ENCODE results near the gene DOCK9. TPM values are rescaled to one million over a fixed set of nuclear protein-coding genes. Genes with fewer than 3 reads are reported as not detected.

DOCK9 gene
- total RNA-seq, 4 donors from 2014 or later, result 78.7 to 306 (median 142) TPM

DNA sequence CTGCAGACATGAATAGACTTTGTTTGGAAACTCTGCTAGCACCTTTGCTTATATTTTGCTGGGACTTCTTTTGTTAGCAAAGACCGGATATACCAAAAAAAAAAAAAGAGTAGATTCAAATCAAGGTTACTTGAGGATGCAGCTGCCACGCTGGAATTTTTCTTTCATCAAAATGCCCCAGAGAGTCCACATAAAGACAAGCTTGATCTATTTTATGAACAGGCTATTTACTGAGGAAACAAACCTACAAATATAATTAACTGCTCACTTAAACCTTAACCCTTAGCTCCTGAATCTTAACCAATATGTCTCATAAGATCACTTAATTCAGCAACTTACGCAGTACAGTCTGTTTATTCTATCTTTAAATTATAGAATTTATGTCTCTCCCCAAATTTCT, 27.1 kb upstream of the DOCK9 start:
- TF ChIP-seq, protein P1, sequence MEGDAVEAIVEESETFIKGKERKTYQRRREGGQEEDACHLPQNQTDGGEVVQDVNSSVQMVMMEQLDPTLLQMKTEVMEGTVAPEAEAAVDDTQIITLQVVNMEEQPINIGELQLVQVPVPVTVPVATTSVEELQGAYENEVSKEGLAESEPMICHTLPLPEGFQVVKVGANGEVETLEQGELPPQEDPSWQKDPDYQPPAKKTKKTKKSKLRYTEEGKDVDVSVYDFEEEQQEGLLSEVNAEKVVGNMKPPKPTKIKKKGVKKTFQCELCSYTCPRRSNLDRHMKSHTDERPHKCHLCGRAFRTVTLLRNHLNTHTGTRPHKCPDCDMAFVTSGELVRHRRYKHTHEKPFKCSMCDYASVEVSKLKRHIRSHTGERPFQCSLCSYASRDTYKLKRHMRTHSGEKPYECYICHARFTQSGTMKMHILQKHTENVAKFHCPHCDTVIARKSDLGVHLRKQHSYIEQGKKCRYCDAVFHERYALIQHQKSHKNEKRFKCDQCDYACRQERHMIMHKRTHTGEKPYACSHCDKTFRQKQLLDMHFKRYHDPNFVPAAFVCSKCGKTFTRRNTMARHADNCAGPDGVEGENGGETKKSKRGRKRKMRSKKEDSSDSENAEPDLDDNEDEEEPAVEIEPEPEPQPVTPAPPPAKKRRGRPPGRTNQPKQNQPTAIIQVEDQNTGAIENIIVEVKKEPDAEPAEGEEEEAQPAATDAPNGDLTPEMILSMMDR (IDR thresholded peaks at IDR 0.05; ENCODE audit: low read depth), result no peak

DNA sequence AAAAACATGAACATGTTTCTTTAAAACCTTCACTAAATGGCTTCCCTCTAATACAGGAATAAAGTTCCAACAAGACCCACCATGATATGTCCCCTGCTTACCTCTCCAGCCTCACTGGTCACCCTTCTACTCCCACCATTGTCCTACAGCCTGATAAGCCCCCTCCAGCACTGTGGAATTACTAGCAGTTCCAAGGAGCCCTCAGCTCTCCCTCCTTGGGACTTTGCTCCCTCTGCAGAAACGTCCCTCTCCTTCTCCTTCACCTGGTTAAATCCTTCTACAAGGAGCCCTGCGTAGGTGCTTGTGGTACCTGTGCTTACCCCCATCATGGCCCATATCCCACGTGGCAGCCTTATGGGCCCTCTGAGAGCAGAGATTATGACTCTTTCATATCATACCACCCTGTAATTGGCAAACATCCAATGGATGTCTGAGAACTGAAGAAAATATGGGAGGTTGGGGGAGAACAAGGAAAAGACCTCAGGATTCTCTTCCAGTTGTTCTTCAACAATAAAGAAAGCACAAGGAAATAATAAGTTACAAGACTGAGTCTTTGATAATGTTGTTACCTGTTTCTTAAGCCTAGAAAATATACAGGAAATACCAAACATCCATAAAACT, 26.1 kb upstream of the DOCK9 start:
- TF ChIP-seq, protein P1 (IDR thresholded peaks at IDR 0.05; ENCODE audit: low read depth), result no peak

DNA sequence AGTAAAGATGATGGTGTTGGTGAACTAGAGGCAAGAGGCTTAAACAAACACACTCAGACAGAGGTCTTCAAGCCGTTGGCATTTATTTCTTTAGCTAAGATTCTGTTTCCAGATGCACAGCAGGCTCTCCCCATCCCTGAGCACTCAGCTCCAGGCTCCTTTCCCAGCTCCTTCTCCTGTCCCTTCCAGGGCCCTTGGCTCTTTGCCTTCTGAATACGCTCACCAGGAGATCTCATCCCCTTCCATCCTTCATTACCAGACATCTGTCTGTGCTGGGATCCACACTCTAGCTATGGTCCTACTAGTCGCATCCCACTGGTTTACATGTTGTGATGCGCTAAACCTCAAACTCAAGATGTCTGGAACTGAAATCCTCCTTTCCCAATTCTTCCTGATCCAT, 25.3 kb upstream of the DOCK9 start:
- TF ChIP-seq, protein P1 (IDR thresholded peaks at IDR 0.05; ENCODE audit: low read depth), result no peak

DNA sequence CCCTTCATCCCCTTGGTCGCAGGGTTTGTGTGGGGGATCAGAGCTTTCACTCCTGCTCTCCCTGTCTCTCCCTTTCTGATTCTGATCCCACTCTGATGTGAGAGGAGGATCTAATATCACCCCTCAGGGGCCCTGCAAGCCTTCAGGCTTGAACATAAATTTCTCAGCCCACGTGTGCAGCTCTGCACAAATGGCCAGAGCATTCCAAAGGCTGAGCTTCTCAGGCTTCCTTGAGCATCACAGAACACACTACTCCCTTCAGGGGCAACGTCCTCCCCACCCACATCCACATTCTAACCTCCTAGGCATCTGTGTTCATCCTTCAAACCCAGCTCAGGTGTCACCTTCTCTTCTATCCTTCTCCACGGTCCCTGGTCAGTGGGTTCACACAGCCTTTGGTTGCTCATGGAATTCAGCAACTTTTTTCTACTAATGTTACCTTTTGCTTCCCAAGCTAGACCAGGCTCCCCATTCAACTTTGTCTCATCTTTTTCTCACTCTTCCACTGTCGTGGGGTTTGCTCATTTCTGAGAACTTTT, 24.4 kb upstream of the DOCK9 start:
- TF ChIP-seq, protein P1 (IDR thresholded peaks at IDR 0.05; ENCODE audit: low read depth), result no peak

DNA sequence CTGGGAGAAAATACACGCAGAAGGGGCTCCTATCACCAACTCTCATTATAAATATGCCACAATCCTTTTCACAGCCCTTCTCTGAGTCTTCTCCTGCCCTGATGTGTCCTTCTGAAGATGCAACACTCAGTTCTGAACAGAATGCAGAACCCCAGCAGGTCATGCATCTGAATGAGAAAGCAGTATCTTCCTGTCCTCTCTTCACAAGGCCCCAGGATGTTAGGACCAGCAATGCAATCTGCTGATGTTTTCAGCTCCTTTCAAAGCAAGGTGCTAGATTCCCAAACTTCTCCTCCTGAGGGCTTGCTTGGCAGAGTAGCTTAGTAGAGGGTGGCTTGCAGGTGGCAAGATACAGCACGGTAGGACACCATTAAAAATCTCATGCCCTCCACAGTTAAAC, 22.3 kb upstream of the DOCK9 start:
- TF ChIP-seq, protein P1 (IDR thresholded peaks at IDR 0.05; ENCODE audit: low read depth), result no peak

DNA sequence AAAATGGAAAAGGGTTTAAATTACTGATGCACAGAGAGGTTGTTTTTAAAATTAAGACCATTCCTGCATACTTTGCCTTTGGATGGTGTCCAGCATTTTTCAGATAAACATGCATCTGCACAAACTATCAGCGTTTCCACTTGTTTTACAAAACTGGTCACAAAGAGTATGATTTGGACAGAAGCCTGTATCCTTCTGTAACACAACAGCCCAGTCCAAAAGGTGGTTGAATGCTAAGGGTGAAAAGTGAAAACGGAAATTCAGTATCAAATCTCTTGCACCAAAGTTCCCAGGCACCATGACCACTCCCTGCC, 21.7 kb upstream of the DOCK9 start:
- TF ChIP-seq, protein P1 (IDR thresholded peaks at IDR 0.05; ENCODE audit: low read depth), result no peak

DNA sequence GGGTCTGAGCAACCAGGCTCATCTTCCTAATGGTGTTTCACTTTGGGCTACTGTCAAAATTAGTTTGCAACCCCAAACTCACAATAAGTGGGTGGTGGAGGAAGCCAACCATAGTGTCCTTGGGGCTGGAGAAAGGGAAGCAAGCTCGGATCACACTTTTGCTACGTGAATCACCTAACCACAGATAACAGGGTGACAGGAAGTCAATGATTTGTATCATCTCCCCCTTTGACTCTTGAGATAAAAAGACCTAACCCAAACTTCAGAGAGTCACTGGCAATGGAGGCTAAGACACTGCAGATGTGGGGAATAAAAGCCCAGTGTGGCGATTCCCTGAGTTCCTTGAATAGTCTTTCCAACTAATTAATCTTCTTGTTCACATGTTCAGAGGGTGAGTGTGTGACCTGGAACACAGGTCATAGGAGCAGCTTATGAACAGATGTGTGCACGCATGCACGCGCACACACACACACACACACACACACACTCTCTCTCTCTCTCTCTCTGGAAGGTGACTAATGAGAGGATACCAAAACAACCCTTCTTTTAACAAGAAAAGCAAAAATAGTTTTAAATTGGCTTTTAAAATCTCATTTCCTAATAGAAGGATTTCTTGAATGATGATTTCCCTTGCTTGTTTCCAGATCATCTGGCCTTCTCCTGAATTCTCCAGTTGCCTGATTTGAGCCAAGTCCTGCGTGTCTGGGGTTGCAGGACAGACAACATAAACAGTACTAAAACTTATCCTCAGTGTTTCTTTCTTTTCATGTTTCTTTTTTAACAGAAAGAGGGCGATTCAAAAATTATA, 21.2 kb upstream of the DOCK9 start:
- TF ChIP-seq, protein P1 (IDR thresholded peaks at IDR 0.05; ENCODE audit: low read depth), result no peak
